Measurements from ENCODE around the gene TMEM269. TPM values are rescaled to one million over a fixed set of nuclear protein-coding genes. Genes with fewer than 3 reads are reported as not detected.
A peak's percentile ranks its signal among the peaks of the same experiment; 100 is the strongest.

The TMEM269 gene
- 0.03 and 0.05 TPM in 2 replicates for total RNA-seq
- polyA plus RNA-seq (2012): 0.04 TPM

GRCh38 chr1:42784946-42785693, at the start of gene TMEM269:
Gene TMEM269, plus strand, starts transcription at chr1:42784991. Its CDS starts 4,903 bp downstream, at chr1:42789894.
- DNase-seq (ENCODE audit: low read depth): no peak

- no peak for DNase-seq (ENCODE audit: low read depth)
These were observed 49.7 kb upstream of the TMEM269 start for GRCh38 chr1:42735056-42735455.

- DNase-seq (ENCODE audit: low read depth): no peak
These were observed 49.2 kb upstream of the TMEM269 start for GRCh38 chr1:42735477-42736105.

GRCh38 chr1:42736152-42736551, 48.6 kb upstream of the TMEM269 start:
- no peak for DNase-seq (ENCODE audit: low read depth)

GRCh38 chr1:42736571-42737200, 48.1 kb upstream of the TMEM269 start:
- DNase-seq (ENCODE audit: low read depth): no peak

- peak; percentile 47 for DNase-seq (ENCODE audit: low read depth)
These were observed 47.5 kb upstream of the TMEM269 start for GRCh38 chr1:42737257-42737656.

- DNase-seq (ENCODE audit: low read depth): no peak
These were observed 46.7 kb upstream of the TMEM269 start for GRCh38 chr1:42737986-42738677.

GRCh38 chr1:42738678-42739226, 46.0 kb upstream of the TMEM269 start:
- DNase-seq (ENCODE audit: low read depth): no peak

GRCh38 chr1:42739753-42740700, 44.8 kb upstream of the TMEM269 start, which contains the start of gene CLDN19:
Gene CLDN19, minus strand, starts transcription at chr1:42740236. Its CDS starts 173 bp downstream, at chr1:42740063.
- no peak for DNase-seq (ENCODE audit: low read depth)

- no peak for DNase-seq (ENCODE audit: low read depth)
These were observed 43.8 kb upstream of the TMEM269 start for GRCh38 chr1:42740851-42741580.

- no peak for DNase-seq (ENCODE audit: low read depth)
These were observed 43.1 kb upstream of the TMEM269 start for GRCh38 chr1:42741706-42742105.

GRCh38 chr1:42742141-42742540, 42.6 kb upstream of the TMEM269 start:
- DNase-seq (ENCODE audit: low read depth): no peak

GRCh38 chr1:42742617-42743316, 42.0 kb upstream of the TMEM269 start:
- DNase-seq (ENCODE audit: low read depth): no peak

- no peak for DNase-seq (ENCODE audit: low read depth)
These were observed 41.3 kb upstream of the TMEM269 start for GRCh38 chr1:42743317-42744147.

- no peak for DNase-seq (ENCODE audit: low read depth)
These were observed 40.7 kb upstream of the TMEM269 start for GRCh38 chr1:42744148-42744413.

GRCh38 chr1:42745851-42746250, 38.9 kb upstream of the TMEM269 start:
- DNase-seq (ENCODE audit: low read depth): no peak

- DNase-seq (ENCODE audit: low read depth): no peak
These were observed 38.2 kb upstream of the TMEM269 start for GRCh38 chr1:42746436-42747105.

- peak; percentile 31 for DNase-seq (ENCODE audit: low read depth)
These were observed 37.7 kb upstream of the TMEM269 start for GRCh38 chr1:42747125-42747524.
